HepG2 (cell line): ENCODE data around the gene VAV2. TPM values are rescaled to one million over a fixed set of nuclear protein-coding genes. Genes with fewer than 3 reads are reported as not detected.
A peak's percentile ranks its signal among the peaks of the same experiment; 100 is the strongest.

Source experiments
- KAT7 ChIP-seq: IDR thresholded peaks from 2 replicates; pipeline ENCODE4 v1.6.1; 2018; ENCODE audit warnings: borderline replicate concordance, missing compliant biosample characterization
- YEATS2 ChIP-seq: sonication (generic); formaldehyde crosslinking; IDR thresholded peaks from 2 replicates; pipeline ENCODE4 v1.4.0; 2020; ENCODE audit warnings: missing genetic modification reagents, borderline replicate concordance
- ZBTB39 ChIP-seq: sonication (generic); formaldehyde crosslinking; IDR thresholded peaks from 2 replicates; pipeline ENCODE4 v1.5.0; 2020; ENCODE audit warnings: missing genetic modification reagents
- ZNF256 ChIP-seq: sonication (generic); formaldehyde crosslinking; conservative IDR thresholded peaks from 2 replicates; pipeline ENCODE4 v1.4.0; 2020; ENCODE audit warnings: missing genetic modification reagents
- ZNF383 ChIP-seq: sonication (generic); formaldehyde crosslinking; IDR thresholded peaks from 2 replicates; pipeline ENCODE4 v1.4.0; 2020; ENCODE audit warnings: missing genetic modification reagents, mild to moderate bottlenecking, borderline replicate concordance
- ZNF407 ChIP-seq: sonication (generic); formaldehyde crosslinking; IDR thresholded peaks from one replicate; pipeline ENCODE4 v1.5.1; 2020; ENCODE audit warnings: mild to moderate bottlenecking, missing genetic modification reagents; ENCODE audit errors: not compliant biosample characterization
- ZNF530 ChIP-seq: sonication (generic); formaldehyde crosslinking; IDR thresholded peaks from 2 replicates; pipeline ENCODE4 v1.5.0; 2020; ENCODE audit warnings: low read depth, mild to moderate bottlenecking, missing genetic modification reagents
- polyA plus RNA-seq, 8 experiments: library from polyadenylated mRNA; depleted of rRNA in 3 of 8; stranded (reverse) in 7 of 8; unstranded in 1 of 8; fragments of >200 nt; fragmentation: Illumina TruSeq in 4 of 8; extraction: Trizol in 4 of 8; gene quantifications; 2 replicates each; pipeline versions ENCODE4 v1.2.1 to v1.2.3, GENCODE V29; 2011 to 2016; ENCODE audit warnings: low read depth in 4 of 8, missing spikeins in 1 of 8, mixed read lengths in 1 of 8; ENCODE audit not compliant: insufficient read depth in 1 of 8
- total RNA-seq, 5 experiments: library from RNA; depleted of rRNA; stranded (reverse); fragments of >200 nt; fragmentation: Illumina TruSeq; extraction: Trizol; gene quantifications; 2 replicates each; pipeline ENCODE4 v1.2.3, GENCODE V29; 2016; ENCODE audit warnings: low read depth in 1 of 5
- TF ChIP-seq, protein P1 (sequence below): IDR thresholded peaks from 2 replicates; pipeline ENCODE4 v1.6.1; 2016; ENCODE audit warnings: low read depth, missing genetic modification reagents, missing compliant biosample characterization
- TF ChIP-seq, protein P2 (sequence below): sonication (generic); formaldehyde crosslinking; IDR thresholded peaks from 2 replicates; pipeline ENCODE4 v1.4.0; 2020; ENCODE audit warnings: mild to moderate bottlenecking, missing genetic modification reagents

VAV2 gene
- total and polyA plus RNA-seq, 2 of the 13 experiments (the other 11 are each of a cell fraction or from before 2014, with no cell fraction given) = 22.5 to 22.9 TPM

DNA sequence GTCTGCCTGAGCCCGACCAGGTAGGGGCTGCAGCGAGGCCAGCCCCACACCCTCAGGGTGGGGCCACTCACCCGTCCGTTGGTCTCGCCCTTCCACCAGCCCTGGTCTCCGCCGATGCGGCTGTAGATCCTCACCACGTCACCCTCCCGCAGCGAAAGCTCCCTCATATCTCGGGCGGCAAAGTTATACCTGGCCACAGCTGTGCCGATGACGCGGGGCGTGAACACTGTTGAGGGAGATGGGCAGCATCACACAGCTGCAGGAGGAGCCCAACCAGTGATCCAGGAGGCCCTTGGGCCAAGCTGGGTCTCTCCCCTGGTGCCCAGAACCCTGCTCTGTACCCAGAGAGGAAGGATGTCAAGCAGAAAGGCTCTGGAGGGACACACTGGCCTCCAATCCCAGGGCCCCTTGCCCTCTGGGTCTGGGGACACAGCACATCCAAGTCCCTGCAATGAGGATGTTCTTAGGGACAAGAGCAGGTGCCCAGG is 223.7 kb downstream of the VAV2 start (continued):
- TF ChIP-seq, protein P1, sequence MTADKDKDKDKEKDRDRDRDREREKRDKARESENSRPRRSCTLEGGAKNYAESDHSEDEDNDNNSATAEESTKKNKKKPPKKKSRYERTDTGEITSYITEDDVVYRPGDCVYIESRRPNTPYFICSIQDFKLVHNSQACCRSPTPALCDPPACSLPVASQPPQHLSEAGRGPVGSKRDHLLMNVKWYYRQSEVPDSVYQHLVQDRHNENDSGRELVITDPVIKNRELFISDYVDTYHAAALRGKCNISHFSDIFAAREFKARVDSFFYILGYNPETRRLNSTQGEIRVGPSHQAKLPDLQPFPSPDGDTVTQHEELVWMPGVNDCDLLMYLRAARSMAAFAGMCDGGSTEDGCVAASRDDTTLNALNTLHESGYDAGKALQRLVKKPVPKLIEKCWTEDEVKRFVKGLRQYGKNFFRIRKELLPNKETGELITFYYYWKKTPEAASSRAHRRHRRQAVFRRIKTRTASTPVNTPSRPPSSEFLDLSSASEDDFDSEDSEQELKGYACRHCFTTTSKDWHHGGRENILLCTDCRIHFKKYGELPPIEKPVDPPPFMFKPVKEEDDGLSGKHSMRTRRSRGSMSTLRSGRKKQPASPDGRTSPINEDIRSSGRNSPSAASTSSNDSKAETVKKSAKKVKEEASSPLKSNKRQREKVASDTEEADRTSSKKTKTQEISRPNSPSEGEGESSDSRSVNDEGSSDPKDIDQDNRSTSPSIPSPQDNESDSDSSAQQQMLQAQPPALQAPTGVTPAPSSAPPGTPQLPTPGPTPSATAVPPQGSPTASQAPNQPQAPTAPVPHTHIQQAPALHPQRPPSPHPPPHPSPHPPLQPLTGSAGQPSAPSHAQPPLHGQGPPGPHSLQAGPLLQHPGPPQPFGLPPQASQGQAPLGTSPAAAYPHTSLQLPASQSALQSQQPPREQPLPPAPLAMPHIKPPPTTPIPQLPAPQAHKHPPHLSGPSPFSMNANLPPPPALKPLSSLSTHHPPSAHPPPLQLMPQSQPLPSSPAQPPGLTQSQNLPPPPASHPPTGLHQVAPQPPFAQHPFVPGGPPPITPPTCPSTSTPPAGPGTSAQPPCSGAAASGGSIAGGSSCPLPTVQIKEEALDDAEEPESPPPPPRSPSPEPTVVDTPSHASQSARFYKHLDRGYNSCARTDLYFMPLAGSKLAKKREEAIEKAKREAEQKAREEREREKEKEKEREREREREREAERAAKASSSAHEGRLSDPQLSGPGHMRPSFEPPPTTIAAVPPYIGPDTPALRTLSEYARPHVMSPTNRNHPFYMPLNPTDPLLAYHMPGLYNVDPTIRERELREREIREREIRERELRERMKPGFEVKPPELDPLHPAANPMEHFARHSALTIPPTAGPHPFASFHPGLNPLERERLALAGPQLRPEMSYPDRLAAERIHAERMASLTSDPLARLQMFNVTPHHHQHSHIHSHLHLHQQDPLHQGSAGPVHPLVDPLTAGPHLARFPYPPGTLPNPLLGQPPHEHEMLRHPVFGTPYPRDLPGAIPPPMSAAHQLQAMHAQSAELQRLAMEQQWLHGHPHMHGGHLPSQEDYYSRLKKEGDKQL (CRISPR knock-in tag) = no peak
- TF ChIP-seq ZNF383 = no peak
- TF ChIP-seq ZNF407 (CRISPR knock-in tag) = peak; percentile 30
- TF ChIP-seq ZNF530 = no peak
- no peak for TF ChIP-seq ZNF256 (CRISPR knock-in tag)
- TF ChIP-seq, protein P2, sequence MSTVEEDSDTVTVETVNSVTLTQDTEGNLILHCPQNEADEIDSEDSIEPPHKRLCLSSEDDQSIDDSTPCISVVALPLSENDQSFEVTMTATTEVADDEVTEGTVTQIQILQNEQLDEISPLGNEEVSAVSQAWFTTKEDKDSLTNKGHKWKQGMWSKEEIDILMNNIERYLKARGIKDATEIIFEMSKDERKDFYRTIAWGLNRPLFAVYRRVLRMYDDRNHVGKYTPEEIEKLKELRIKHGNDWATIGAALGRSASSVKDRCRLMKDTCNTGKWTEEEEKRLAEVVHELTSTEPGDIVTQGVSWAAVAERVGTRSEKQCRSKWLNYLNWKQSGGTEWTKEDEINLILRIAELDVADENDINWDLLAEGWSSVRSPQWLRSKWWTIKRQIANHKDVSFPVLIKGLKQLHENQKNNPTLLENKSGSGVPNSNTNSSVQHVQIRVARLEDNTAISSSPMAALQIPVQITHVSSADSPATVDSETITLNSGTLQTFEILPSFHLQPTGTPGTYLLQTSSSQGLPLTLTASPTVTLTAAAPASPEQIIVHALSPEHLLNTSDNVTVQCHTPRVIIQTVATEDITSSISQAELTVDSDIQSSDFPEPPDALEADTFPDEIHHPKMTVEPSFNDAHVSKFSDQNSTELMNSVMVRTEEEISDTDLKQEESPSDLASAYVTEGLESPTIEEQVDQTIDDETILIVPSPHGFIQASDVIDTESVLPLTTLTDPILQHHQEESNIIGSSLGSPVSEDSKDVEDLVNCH (CRISPR knock-in tag) = 0 out of 2 replicates have a peak, but pooled peaks have one; percentile 32
- TF ChIP-seq KAT7 = no peak
- no peak for TF ChIP-seq YEATS2
- TF ChIP-seq ZBTB39 = no peak
